PC-3 (cell line): ENCODE measurements around the gene RFC1.

Experiments
- CTCF ChIP-seq: fragments of 300-600 bp; sonication (generic); conservative IDR thresholded peaks from 2 replicates; pipeline ENCODE4 v1.5.1; 2017; ENCODE audit warnings: antibody characterized with exemption, low read depth, mild to moderate bottlenecking, low read length
- EZH2 ChIP-seq: fragments of 300-600 bp; sonication (generic); IDR thresholded peaks from one replicate; pipeline ENCODE4 v1.6.1; 2017; ENCODE audit warnings: antibody characterized with exemption, mild to moderate bottlenecking, low read length; ENCODE audit not compliant: unreplicated experiment

GRCh38 chr4:39285111-39285795, 80.9 kb downstream of the RFC1 start:
- TF ChIP-seq CTCF (no peak), EZH2 (no peak)
